IMR-90 (cell line): ENCODE measurements around the gene SCFD2. TPM values are rescaled to one million over a fixed set of nuclear protein-coding genes. Genes with fewer than 3 reads are reported as not detected.

Source experiments
- ATAC-seq: fragments of 200-7000 bp; cut with Tn5 transposase; 2 replicates; pipeline ENCODE4 v1.9.1; 2020; ENCODE audit warnings: low read depth, mild to moderate bottlenecking, moderate library complexity
- BruUV-seq: library from RNA; stranded (reverse); fragments of 400-500 nt; replicated peaks from 2 replicates; lab custom pipeline; 2021; lab: Mats Ljungman, UMichigan
- CTCF ChIA-PET: fragments of 300-600 bp; formaldehyde crosslinking; extraction: SDS; loops from one replicate; lab custom pipeline; 2021; ENCODE audit warnings: antibody characterized with exemption; lab: Yijun Ruan, JAX
- POLR2A ChIA-PET: fragments of 300-600 bp; sonication (Branson Sonifier 250); formaldehyde crosslinking; loops from one replicate; lab custom pipeline; 2022; ENCODE audit warnings: antibody characterized with exemption; ENCODE audit not compliant: unreplicated experiment; lab: Charles Lee
- DNase-seq: peaks from one replicate; pipeline ENCODE4 v3.0.0; 2013
- H2AFZ ChIP-seq: replicated peaks from 2 replicates; pipeline ENCODE3; 2013; ENCODE audit warnings: low read length, mild to moderate bottlenecking; ENCODE audit not compliant: poor library complexity
- H2AK5ac ChIP-seq: 2 replicates; pipeline ENCODE4 v1.6.1; 2013; ENCODE audit warnings: low read depth, low read length, inconsistent platforms
- H2AK9ac ChIP-seq: replicated peaks from 2 replicates; pipeline ENCODE3; 2013; ENCODE audit warnings: mild to moderate bottlenecking, low read depth, low read length, moderate library complexity; ENCODE audit not compliant: poor library complexity
- H2BK120ac ChIP-seq: 2 replicates; pipeline ENCODE4 v1.6.1; 2013; ENCODE audit warnings: low read depth, low read length, inconsistent platforms
- H2BK15ac ChIP-seq: 3 replicates; pipeline ENCODE4 v1.6.1; 2013; ENCODE audit warnings: low read depth, low read length, inconsistent platforms
- H2BK20ac ChIP-seq: 2 replicates; pipeline ENCODE4 v1.6.1; 2013; ENCODE audit warnings: low read depth, mild to moderate bottlenecking, inconsistent platforms, low read length, moderate library complexity
- H2BK5ac ChIP-seq: 2 replicates; pipeline ENCODE4 v1.6.1; 2013; ENCODE audit warnings: mild to moderate bottlenecking, low read depth, low read length, inconsistent platforms; ENCODE audit not compliant: poor library complexity, severe bottlenecking
- H3K14ac ChIP-seq: replicated peaks from 2 replicates; pipeline ENCODE4 v1.6.1; 2013; ENCODE audit warnings: low read depth, low read length, inconsistent platforms
- H3K18ac ChIP-seq: 2 replicates; pipeline ENCODE4 v1.6.1; 2013; ENCODE audit warnings: low read depth, low read length, control low read depth
- H3K23ac ChIP-seq: 2 replicates; pipeline ENCODE4 v1.6.1; 2013; ENCODE audit warnings: low read depth, low read length, inconsistent platforms
- H3K27ac ChIP-seq: 2 replicates; pipeline ENCODE4 v1.5.1; 2013; ENCODE audit warnings: mild to moderate bottlenecking, control low read depth, low read length; ENCODE audit not compliant: insufficient read depth
- H3K27me3 ChIP-seq: 2 replicates; pipeline ENCODE4 v1.6.1; 2013; ENCODE audit warnings: low read length; ENCODE audit not compliant: control insufficient read depth, insufficient read depth
- H3K36me3 ChIP-seq: 2 replicates; pipeline ENCODE4 v1.6.1; 2013; ENCODE audit warnings: low read length, mixed read lengths; ENCODE audit not compliant: control insufficient read depth, insufficient read depth
- H3K4ac ChIP-seq: 2 replicates; pipeline ENCODE4 v1.6.1; 2013; ENCODE audit warnings: low read depth, low read length, inconsistent platforms
- H3K4me1 ChIP-seq: 2 replicates; pipeline ENCODE4 v1.6.1; 2013; ENCODE audit warnings: low read length, mixed read lengths; ENCODE audit not compliant: control insufficient read depth, insufficient read depth
- H3K4me2 ChIP-seq: 2 replicates; pipeline ENCODE4 v1.6.1; 2013; ENCODE audit warnings: low read depth, mild to moderate bottlenecking, control low read depth, low read length, moderate library complexity
- H3K4me3 ChIP-seq: 2 replicates; pipeline ENCODE4 v1.5.1; 2013; ENCODE audit warnings: low read depth, mild to moderate bottlenecking, control low read depth, low read length, moderate library complexity; ENCODE audit not compliant: insufficient read depth
- H3K56ac ChIP-seq: 2 replicates; pipeline ENCODE4 v1.6.1; 2013; ENCODE audit warnings: low read length, inconsistent platforms; ENCODE audit not compliant: insufficient read depth; ENCODE audit errors: extremely low read depth
- H3K79me1 ChIP-seq, 2 experiments: 2 replicates each; pipeline ENCODE4 v1.6.1; 2013; ENCODE audit warnings: low read length in 2 of 2, inconsistent platforms in 1 of 2, low read depth in 1 of 2
- H3K9ac ChIP-seq: 2 replicates; pipeline ENCODE4 v1.6.1; 2013; ENCODE audit warnings: low read depth, low read length, control low read depth
- H3K9me1 ChIP-seq: 2 replicates; pipeline ENCODE4 v1.6.1; 2013; ENCODE audit warnings: low read length, inconsistent platforms; ENCODE audit not compliant: insufficient read depth
- H3K9me3 ChIP-seq: 2 replicates; pipeline ENCODE4 v1.6.1; 2013; ENCODE audit warnings: low read length; ENCODE audit not compliant: control insufficient read depth, insufficient read depth
- H4K20me1 ChIP-seq: 2 replicates; pipeline ENCODE4 v1.6.1; 2013; ENCODE audit warnings: low read length, inconsistent platforms; ENCODE audit not compliant: insufficient read depth
- H4K5ac ChIP-seq: 2 replicates; pipeline ENCODE4 v1.6.1; 2013; ENCODE audit warnings: mild to moderate bottlenecking, low read depth, low read length, control low read depth
- H4K8ac ChIP-seq, 2 experiments: 2 replicates each; pipeline ENCODE4 v1.6.1; 2013; ENCODE audit warnings: low read depth in 2 of 2, low read length in 2 of 2, control low read depth in 1 of 2, inconsistent platforms in 1 of 2
- H4K91ac ChIP-seq: 2 replicates; pipeline ENCODE4 v1.6.1; 2013; ENCODE audit warnings: low read depth, low read length, inconsistent platforms; ENCODE audit not compliant: insufficient read depth
- BHLHE40 ChIP-seq: fragments of 150-350 bp; IDR thresholded peaks from 2 replicates; pipeline ENCODE4 v1.6.1; 2016; ENCODE audit warnings: mild to moderate bottlenecking, low read depth, low read length
- CHD1 ChIP-seq: IDR thresholded peaks from 2 replicates; pipeline ENCODE4 v1.6.1; 2012; ENCODE audit warnings: low read depth, low read length, improper control_type of control experiment
- CTCF ChIP-seq: conservative IDR thresholded peaks from 2 replicates; pipeline ENCODE4 v1.5.1; 2012; ENCODE audit warnings: mild to moderate bottlenecking, low read depth, low read length, improper control_type of control experiment
- ELK1 ChIP-seq: fragments of 150-350 bp; IDR thresholded peaks from 2 replicates; pipeline ENCODE4 v1.6.1; 2016; ENCODE audit warnings: low read depth, mild to moderate bottlenecking, low read length, moderate library complexity, borderline replicate concordance
- FOS ChIP-seq: fragments of 150-350 bp; IDR thresholded peaks from 2 replicates; pipeline ENCODE4 v1.6.1; 2016; ENCODE audit warnings: low read depth, low read length
- MAFK ChIP-seq: IDR thresholded peaks from 2 replicates; pipeline ENCODE4 v1.6.1; 2012; ENCODE audit warnings: low read depth, low read length, improper control_type of control experiment
- MAZ ChIP-seq: IDR thresholded peaks from 2 replicates; pipeline ENCODE4 v1.6.1; 2012; ENCODE audit warnings: low read depth, mild to moderate bottlenecking, low read length, improper control_type of control experiment, moderate library complexity, borderline replicate concordance
- MXI1 ChIP-seq: IDR thresholded peaks from 2 replicates; pipeline ENCODE4 v1.6.1; 2012; ENCODE audit warnings: low read depth, mild to moderate bottlenecking, low read length, moderate library complexity, borderline replicate concordance
- NFE2L2 ChIP-seq: fragments of 150-350 bp; IDR thresholded peaks from 2 replicates; pipeline ENCODE4 v1.6.1; 2016; ENCODE audit warnings: low read depth, mild to moderate bottlenecking, low read length
- POLR2A ChIP-seq: IDR thresholded peaks from 2 replicates; pipeline ENCODE4 v1.6.1; 2012; ENCODE audit warnings: mild to moderate bottlenecking, low read depth, low read length
- RAD21 ChIP-seq: IDR thresholded peaks from 2 replicates; pipeline ENCODE4 v1.6.1; 2012; ENCODE audit warnings: low read length, improper control_type of control experiment
- RCOR1 ChIP-seq: IDR thresholded peaks from 2 replicates; pipeline ENCODE4 v1.6.1; 2012; ENCODE audit warnings: mild to moderate bottlenecking, low read length, improper control_type of control experiment; ENCODE audit not compliant: insufficient replicate concordance
- SMC3 ChIP-seq: fragments of 150-350 bp; IDR thresholded peaks from 2 replicates; pipeline ENCODE4 v1.6.1; 2016; ENCODE audit warnings: low read depth, mild to moderate bottlenecking, antibody characterized with exemption, low read length, moderate library complexity
- WGBS, 2 experiments: methylation state at CpG; one replicate each; pipeline versions ENCODE4 v1.1.5 to v1.1.7; 2013; ENCODE audit warnings: missing lambda C conversion rate in 2 of 2; ENCODE audit not compliant: insufficient read length in 1 of 2; ENCODE audit errors: extremely low coverage in 2 of 2; 5-methylcytosine and 5-hydroxymethylcytosine counted together
- dilution Hi-C: fragments of 300-500 bp; cut with HindIII; formaldehyde crosslinking; loops from one replicate; pipeline ENCODE4 v1.14.3; 2018; ENCODE audit warnings: low sequenced_read_pairs; ENCODE audit not compliant: unreplicated experiment
- in situ Hi-C: fragments of 300-500 bp; cut with MboI; formaldehyde crosslinking; loops from 3 replicates; pipeline ENCODE4 v1.14.3; 2019; ENCODE audit warnings: low sequenced_read_pairs, inconsistent platforms, mixed read lengths
- intact Hi-C: fragments of 100-400 bp; cut with micrococcal nuclease; formaldehyde crosslinking; loops from 2 replicates; pipeline ENCODE4 v1.10.0; 2022
- polyA plus RNA-seq, 3 experiments: library from polyadenylated mRNA; depleted of rRNA; stranded (reverse); fragments of >200 nt; gene quantifications; 2 replicates each; pipeline ENCODE4 v1.2.3, GENCODE V29; 2012; ENCODE audit warnings: low replicate concordance in 1 of 3
- total RNA-seq: library from RNA; depleted of rRNA; stranded (reverse); fragments of >200 nt; gene quantifications from 2 replicates; pipeline ENCODE4 v1.2.3, GENCODE V29; 2012
- TF ChIP-seq, protein P1 (sequence below): fragments of 150-350 bp; IDR thresholded peaks from 2 replicates; pipeline ENCODE4 v1.6.1; 2017; ENCODE audit warnings: mild to moderate bottlenecking, antibody characterized with exemption, low read length, low read depth

SCFD2 gene
- total and polyA plus RNA-seq, 2 of the 4 experiments (the other 2 are of a cell fraction): 18.9 to 62.4 TPM

- intact Hi-C loops: no loop called here
- Histone ChIP-seq H2BK20ac (no peak overlapping the region), H3K4ac (no peak overlapping the region), H2BK15ac (no peak overlapping the region), H4K91ac (no peak overlapping the region), H3K4me2 (no peak overlapping the region), H3K9ac (no peak overlapping the region), H3K27ac (no peak overlapping the region), H3K79me1 (no peaks in the 10 kb centered on the region), H3K36me3 (no peaks in the 10 kb centered on the region), H2BK120ac (no peak overlapping the region), H3K27me3 (no peaks in the 10 kb centered on the region), H3K9me1 (no peaks in the 10 kb centered on the region; the same call in 1 of the 2 replicates), H3K4me1 (peaks cover 8% of the 10 kb centered on the region; the same call in 1 of the 2 replicates), H3K18ac (no peak overlapping the region), H3K23ac (no peak overlapping the region), H4K20me1 (no peaks in the 10 kb centered on the region), H2BK5ac (no peak overlapping the region), H3K9me3 (no peaks in the 10 kb centered on the region), H2AK9ac (no peak overlapping the region), H3K14ac (no peak overlapping the region), H2AK5ac (no peak overlapping the region), H2AFZ (no peak overlapping the region), H4K5ac (no peak overlapping the region), H3K4me3 (no peak overlapping the region), H4K8ac (no peak overlapping the region), H3K56ac (no peak overlapping the region)
- dilution Hi-C loops: no loop called here
- ChIA-PET CTCF (no interaction called here), POLR2A (interaction anchor here (0.6 kb wide), 1 partner anchor 390 kb away, joined by 3 read pairs; no protein-coding TSS in a partner anchor)
- TF ChIP-seq CHD1 (no peak), MXI1 (no peak), POLR2A (no peak), MAFK (no peak), RAD21 (no peak), SMC3 (no peak), CTCF (no peak), FOS (no peak), MAZ (no peak), ELK1 (no peak), NFE2L2 (no peak), RCOR1 (no peak), BHLHE40 (no peak)
- TF ChIP-seq, protein P1, sequence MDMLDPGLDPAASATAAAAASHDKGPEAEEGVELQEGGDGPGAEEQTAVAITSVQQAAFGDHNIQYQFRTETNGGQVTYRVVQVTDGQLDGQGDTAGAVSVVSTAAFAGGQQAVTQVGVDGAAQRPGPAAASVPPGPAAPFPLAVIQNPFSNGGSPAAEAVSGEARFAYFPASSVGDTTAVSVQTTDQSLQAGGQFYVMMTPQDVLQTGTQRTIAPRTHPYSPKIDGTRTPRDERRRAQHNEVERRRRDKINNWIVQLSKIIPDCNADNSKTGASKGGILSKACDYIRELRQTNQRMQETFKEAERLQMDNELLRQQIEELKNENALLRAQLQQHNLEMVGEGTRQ: no peak
- in situ Hi-C loops: no loop called here
- WGBS, 2 experiments: no CpG with 5 or more reads among the region's 2 CpGs
- ATAC-seq (no peak), DNase-seq (no peak)
- BruUV-seq: no TSS peak
Measured at GRCh38 chr4:52936729-52937128, 429.1 kb downstream of the SCFD2 start.
